HL-60 (cell line): Measurements from ENCODE around the gene SMC3.
"Not testable (repeated sequence)": the region's sequence is repeated elsewhere in the genome, so short reads cannot be mapped to it uniquely, and the experiment has no call there.

Experiments
- DNase-seq, 2 experiments: peaks; one replicate each; pipeline ENCODE4 v3.0.0-alpha.2; 2010 to 2020; ENCODE audit warnings: low read depth in 1 of 2, low spot score in 1 of 2
- H3K27ac ChIP-seq: fragments of 250-450 bp; sonication (Bioruptor Pico); replicated peaks from 2 replicates; pipeline ENCODE4 v1.5.1; 2020; ENCODE audit warnings: mild to moderate bottlenecking, moderate library complexity
- H3K27me3 ChIP-seq: fragments of 250-450 bp; sonication (Bioruptor Pico); 2 replicates; pipeline ENCODE4 v1.5.1; 2021; ENCODE audit warnings: mild to moderate bottlenecking, moderate library complexity; ENCODE audit not compliant: insufficient read depth, poor library complexity, severe bottlenecking
- H3K4me3 ChIP-seq: replicated peaks from 2 replicates; pipeline ENCODE4 v1.5.1; 2011; ENCODE audit warnings: mild to moderate bottlenecking, control low read depth, low read length; ENCODE audit not compliant: insufficient read depth
- GABPA ChIP-seq: IDR thresholded peaks from 2 replicates; pipeline ENCODE4 v1.6.1; 2012; ENCODE audit warnings: low read depth
- POLR2AphosphoS5 ChIP-seq: IDR thresholded peaks from 2 replicates; pipeline ENCODE4 v1.6.1; 2012; ENCODE audit warnings: low read depth
- REST ChIP-seq: IDR thresholded peaks from 2 replicates; pipeline ENCODE4 v1.6.1; 2012; ENCODE audit warnings: low read depth; ENCODE audit not compliant: insufficient replicate concordance
- SPI1 ChIP-seq: IDR thresholded peaks from 2 replicates; pipeline ENCODE4 v1.6.1; 2012; ENCODE audit warnings: low read depth, mild to moderate bottlenecking, borderline replicate concordance
- TF ChIP-seq, protein P1 (sequence below): IDR thresholded peaks from one replicate; pipeline ENCODE4 v1.5.1; 2011; ENCODE audit warnings: low read length, control low read depth, inconsistent platforms; ENCODE audit not compliant: insufficient read depth

SMC3 gene

DNA sequence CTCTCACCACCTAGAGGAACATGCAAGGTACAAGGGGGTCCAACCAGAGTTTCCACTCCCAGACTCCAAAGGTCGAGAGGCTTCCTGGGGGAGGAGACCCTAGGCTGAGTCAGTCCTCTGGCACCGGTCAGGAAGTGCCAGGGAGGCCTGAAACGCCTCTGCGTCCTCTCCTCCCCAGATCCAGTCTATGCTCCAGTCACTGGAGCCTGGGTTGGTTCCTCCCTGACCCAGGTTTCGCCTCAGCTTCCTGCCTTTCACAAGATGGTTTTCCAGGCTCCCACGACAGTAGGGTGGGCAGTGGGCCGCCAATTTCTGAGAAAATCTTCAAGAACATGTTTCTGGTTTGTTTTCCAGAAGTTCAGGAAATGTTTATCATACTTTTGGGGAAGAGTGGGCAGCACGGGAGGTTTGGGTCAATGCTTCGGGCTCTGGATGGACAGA, 39.7 kb upstream of the SMC3 start:
- no peaks in the 10 kb centered on the region for H3K27me3 ChIP-seq
- no peak overlapping the region for H3K27ac ChIP-seq
- DNase-seq: no peak
- TF ChIP-seq, protein P1, sequence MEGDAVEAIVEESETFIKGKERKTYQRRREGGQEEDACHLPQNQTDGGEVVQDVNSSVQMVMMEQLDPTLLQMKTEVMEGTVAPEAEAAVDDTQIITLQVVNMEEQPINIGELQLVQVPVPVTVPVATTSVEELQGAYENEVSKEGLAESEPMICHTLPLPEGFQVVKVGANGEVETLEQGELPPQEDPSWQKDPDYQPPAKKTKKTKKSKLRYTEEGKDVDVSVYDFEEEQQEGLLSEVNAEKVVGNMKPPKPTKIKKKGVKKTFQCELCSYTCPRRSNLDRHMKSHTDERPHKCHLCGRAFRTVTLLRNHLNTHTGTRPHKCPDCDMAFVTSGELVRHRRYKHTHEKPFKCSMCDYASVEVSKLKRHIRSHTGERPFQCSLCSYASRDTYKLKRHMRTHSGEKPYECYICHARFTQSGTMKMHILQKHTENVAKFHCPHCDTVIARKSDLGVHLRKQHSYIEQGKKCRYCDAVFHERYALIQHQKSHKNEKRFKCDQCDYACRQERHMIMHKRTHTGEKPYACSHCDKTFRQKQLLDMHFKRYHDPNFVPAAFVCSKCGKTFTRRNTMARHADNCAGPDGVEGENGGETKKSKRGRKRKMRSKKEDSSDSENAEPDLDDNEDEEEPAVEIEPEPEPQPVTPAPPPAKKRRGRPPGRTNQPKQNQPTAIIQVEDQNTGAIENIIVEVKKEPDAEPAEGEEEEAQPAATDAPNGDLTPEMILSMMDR: no peak
- no peak for TF ChIP-seq GABPA
- TF ChIP-seq REST: no peak
- no peak for TF ChIP-seq POLR2AphosphoS5
- TF ChIP-seq SPI1: no peak
- H3K4me3 ChIP-seq: no peak overlapping the region

- H3K27ac ChIP-seq: no peak overlapping the region
Observed at GRCh38 chr10:110528224-110528996, 39.1 kb upstream of the SMC3 start.

DNA sequence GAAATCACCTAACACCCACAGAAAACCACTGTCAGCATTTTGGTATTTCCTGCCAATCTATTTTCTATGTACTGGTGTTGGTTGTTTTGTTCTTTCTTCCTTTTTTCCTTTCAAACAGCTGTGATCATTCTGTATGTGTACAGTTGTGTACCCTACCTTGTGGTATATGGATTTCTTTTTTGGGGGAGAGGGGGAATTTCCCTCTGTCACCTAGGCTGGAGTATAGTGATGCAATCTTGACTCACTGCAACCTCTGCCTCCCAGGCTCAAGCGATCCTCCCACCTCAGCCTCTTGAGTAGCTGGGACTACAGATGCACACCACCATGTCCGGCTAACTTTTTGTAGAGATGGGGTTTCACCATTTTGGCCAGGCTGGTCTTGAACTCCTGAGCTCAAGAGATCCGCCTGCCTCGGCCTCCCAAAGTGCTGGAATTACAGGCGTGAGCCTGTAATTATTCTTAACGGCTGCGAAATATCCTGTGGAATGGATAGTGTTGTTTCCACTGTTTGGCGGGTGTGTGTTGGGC, 38.4 kb upstream of the SMC3 start:
- not testable (repeated sequence) for DNase-seq, H3K27me3 ChIP-seq, H3K27ac ChIP-seq, H3K4me3 ChIP-seq

More at GRCh38 chr10:110528224-110528996, 39.1 kb upstream of the SMC3 start:
- Histone ChIP-seq H3K27me3 (no peaks in the 10 kb centered on the region), H3K4me3 (no peak overlapping the region)
- TF ChIP-seq SPI1 (no peak), POLR2AphosphoS5 (no peak)
- TF ChIP-seq, protein P1: no peak
- no peak for DNase-seq

GRCh38 chr10:110529596-110530011, 37.9 kb upstream of the SMC3 start:
- Histone ChIP-seq H3K27ac (no peak overlapping the region), H3K4me3 (no peak overlapping the region), H3K27me3 (no peaks in the 10 kb centered on the region)
- no peak for DNase-seq
- TF ChIP-seq, protein P1: no peak
- TF ChIP-seq GABPA: no peak
- no peak for TF ChIP-seq SPI1
- TF ChIP-seq POLR2AphosphoS5: no peak
- TF ChIP-seq REST: no peak
